NCI-H146 (cell line): Measurements from ENCODE around the gene TSPAN1.

ENCODE experiments used
- DNase-seq: peaks from one replicate; lab custom pipeline; 2025; lab: John Stamatoyannopoulos, UW

The TSPAN1 gene

DNA sequence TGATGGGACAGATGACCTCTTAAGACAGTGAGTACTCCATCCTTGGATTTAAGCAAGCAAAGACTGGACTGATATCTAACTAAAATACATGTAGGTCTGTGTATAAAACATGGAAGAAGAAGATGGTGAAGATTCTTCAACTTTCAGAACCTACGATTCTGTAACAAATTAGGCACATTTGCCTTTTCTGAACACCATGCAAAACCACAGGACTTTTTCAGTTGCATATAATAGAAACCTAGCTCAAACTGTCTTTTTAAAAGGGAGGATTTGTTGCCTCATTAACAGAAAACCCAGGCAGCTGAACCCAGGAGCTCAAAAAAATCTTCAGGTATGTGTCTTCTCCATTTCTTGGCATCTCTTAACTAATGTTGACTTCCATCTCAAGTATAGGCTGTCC, 14.7 kb upstream of the TSPAN1 start:
- no peak for DNase-seq

DNA sequence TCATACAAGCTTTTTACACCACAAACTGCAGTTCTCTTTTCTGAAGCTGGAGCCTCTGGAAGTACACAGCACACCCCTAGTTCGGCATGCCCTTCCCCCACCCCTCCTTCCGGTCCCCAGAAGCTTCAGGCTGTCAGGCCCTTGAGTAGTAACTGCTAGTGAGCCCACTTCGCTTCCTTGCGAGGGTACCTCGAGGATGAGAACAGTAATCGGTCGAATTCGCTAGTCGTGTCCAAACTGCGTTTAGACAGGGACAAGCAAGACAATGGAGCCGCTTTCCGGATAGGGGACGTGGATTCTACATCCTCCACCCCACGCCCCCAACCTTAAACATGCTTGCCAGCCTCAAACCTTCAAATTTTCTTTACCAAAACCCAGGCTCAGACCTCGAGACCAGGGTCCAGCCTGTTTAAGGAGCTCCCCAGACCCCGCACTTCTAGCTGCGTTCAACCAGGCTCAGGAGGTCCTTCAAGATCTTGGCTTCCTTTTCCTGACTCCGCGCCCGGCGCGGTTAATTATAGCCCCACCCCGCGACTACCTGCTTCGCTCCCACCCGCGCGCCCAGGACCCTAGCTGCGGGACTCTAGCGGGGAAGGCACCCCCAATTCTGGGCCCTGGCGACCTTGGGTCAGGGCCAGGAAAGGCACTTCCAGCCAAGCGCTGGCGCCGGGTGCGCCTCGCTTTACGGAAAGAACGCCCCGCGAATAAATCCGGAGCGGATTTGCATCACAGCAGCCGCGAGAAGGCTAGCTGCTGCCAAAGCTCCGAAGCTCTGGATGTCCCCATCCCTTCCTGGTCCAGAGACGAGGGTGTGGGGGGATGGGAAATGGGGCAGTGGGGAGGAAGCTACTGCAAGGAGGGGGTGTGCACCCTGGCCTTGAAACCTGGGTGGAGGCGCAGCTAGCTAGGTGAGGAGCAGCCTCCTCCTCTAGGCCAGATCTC, 8.1 kb upstream of the TSPAN1 start:
- no peak for DNase-seq

DNA sequence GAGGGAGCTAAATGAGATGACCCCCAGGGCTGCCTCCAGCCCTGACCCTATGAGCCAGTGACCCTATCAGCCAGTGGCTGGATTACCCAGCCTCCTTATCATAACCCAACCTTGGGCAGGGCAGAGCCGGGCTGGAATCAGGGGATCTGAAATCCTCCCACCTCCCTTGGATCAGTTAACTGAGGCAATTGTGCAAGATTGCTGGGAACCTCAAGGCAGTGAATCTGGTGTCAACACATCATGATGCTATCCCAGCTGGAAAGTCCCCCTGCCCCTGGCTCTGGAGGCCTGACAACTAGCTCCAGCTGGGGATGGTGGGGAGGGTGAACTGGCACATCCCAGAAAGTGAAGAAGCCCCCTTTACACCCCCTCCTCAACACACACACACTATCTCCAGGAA, 6.4 kb upstream of the TSPAN1 start:
- no peak for DNase-seq

DNA sequence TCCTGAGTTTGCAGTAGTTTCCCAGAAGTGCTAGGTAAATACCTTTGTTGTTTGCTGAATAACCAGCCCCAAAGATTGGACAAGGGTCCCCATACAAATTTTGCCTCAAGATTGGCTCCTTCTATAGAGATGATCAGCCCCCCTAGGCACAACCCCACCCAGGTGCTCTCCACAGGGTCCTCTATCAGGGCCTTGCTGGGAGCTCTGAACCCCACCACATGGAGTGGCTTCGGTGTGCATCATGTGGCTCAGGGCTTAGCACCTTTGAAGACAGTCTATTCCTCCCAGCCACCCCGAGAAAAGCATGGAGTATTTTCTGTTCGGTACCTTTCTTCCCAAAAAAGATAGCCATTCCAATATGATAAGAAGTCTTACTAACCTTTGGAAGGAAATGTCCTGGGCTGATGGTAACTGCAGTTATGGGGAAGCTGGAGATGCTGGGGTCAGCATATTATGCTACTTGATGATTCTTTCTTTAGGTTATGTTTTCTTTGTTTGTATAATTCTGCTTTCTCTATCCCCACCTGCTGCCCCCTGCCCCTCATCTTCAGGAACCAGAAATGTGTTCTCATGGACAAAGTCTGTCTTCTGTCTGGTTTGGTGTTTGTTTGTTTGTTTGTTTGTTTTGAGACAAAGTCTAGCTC, 5.0 kb upstream of the TSPAN1 start:
- no peak for DNase-seq

DNA sequence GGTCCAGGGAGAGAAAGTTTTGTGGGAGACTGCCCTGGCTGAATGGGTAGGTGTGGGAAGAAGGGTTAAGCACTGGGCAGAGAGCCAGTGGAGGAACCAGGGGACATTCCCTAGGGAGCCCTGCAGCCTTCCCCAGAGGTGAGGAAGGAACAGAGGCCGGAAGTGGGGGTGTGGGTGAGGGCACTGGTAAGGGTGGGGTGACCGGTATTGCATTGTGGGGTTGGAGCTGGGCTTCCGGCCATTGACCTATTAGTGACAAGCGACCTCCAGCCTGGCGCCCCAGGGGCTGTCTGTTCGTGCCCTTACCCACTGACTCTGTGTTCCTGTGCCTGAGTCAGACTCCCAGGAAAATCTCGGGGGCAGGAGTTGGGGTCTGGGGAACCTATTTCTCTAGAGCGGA, 3.5 kb upstream of the TSPAN1 start:
- no peak for DNase-seq

DNA sequence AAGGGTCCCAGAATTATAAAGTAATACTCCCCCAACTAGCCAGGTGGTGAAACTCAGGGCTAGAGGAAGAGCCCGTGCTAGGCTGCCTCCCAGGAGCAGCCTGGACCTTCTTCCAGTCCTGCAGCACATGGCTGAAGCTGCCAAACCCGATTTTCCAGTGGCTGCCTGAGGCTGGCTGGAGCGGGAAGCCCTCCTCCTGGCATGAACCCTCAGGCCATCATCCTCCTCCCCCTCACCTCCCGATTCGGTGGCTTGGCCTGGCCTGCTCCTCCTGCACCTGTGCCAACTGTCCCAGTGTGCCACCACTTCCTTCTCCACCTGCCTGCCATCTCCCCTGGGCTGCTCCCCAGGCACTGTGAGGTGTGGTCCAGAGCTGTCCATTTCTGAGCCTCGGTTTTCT, 3.0 kb upstream of the TSPAN1 start:
- no peak for DNase-seq

DNA sequence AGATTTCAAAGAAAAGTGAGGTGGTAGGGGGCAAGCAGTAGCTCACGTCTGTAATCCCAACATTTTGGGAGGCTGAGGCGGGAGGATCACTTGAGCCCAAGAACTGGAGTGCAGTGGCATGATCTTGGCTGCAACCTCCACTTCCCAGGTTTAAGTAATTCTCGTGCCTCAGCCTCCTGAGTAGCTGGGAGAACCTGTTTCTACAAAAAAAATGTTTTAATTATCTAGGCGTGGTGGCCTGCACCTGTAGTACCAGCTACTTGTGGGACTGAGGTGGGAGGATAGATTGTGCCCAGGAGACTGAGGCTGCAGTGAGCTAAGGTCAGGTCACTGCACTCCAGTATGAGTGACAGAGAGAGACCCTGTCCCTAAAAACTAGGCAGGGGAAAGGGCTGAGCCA, 2.6 kb upstream of the TSPAN1 start:
- no peak for DNase-seq

DNA sequence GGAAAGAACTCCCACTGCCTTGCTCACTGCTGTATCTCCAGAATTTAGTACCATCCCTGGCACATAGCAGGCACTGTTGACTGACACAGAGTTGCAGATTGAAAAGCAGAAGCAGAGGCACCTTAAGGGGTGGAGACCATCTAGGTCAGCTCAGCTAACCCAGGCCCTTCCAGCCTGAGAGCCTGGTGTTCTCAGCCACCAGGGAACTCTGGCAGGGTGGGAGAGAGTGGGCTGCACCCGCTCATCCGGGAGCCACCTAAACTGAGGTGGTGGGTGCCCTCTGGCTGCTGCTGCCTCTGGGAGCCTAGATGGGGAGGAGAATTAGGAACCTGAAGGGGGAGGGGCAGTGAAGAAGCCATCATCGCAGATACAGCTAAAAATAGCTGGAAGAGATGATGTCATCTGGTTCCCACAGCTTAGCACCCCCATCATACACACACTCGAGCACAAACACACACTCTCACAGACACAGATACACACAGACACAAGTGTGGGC, 1.5 kb upstream of the TSPAN1 start:
- DNase-seq = no peak

DNA sequence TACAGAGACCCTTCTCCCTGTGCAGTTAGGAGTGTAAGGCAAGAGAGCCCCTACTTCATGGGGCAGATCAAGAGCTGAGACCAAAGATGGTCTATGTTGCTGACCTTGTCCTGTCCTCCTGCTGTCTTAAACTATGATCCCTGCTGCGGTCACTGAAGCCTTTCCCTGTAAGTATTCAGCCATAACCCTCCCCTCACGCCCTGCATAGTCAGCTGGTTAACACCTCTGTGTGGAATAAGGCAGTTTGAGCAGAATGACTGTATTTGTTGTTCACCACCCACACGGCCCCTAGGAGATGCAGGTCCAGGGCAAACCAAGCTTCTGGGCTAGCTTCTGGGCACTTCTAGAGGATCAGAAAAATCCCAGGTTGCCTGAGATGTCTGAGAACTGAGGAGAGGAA, 356 bp downstream of the TSPAN1 start:
- no peak for DNase-seq

DNA sequence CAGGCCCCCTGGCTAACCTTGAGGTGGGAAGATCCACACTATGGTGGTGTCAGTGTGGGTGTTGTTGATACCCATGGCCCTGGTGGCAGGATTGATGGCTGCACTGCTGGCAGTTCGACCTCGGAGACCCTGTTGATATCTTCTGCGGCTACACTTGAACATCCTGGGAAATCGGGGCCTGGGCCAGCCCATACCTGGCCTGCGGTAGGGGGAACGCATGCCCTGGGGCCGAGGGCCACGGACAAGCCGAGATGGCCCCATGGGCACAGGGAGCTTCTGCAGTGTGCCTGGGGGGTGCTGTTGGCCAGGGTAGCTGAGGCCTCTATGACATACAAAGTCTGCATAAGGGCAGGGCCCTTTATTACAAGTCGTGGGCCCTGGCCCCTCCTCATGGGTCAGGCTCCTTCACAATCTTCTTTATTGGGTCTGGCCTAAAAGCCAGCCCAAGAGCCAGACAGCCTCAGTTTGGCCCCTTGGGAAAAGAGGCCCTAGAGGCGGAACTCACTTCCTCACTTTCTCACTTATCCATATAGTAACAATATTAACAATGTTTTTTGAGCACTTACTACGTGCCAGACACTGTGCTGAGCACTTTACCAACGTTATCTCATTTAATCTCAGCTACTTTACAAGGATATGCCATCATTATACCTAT, 1.5 kb downstream of the TSPAN1 start, which contains the start of gene P3R3URF:
Gene P3R3URF (minus strand): TSS at position 278 of the 655 bp plus-strand sequence. CDS start 17 bp downstream, at position 261.
- DNase-seq = no peak

DNA sequence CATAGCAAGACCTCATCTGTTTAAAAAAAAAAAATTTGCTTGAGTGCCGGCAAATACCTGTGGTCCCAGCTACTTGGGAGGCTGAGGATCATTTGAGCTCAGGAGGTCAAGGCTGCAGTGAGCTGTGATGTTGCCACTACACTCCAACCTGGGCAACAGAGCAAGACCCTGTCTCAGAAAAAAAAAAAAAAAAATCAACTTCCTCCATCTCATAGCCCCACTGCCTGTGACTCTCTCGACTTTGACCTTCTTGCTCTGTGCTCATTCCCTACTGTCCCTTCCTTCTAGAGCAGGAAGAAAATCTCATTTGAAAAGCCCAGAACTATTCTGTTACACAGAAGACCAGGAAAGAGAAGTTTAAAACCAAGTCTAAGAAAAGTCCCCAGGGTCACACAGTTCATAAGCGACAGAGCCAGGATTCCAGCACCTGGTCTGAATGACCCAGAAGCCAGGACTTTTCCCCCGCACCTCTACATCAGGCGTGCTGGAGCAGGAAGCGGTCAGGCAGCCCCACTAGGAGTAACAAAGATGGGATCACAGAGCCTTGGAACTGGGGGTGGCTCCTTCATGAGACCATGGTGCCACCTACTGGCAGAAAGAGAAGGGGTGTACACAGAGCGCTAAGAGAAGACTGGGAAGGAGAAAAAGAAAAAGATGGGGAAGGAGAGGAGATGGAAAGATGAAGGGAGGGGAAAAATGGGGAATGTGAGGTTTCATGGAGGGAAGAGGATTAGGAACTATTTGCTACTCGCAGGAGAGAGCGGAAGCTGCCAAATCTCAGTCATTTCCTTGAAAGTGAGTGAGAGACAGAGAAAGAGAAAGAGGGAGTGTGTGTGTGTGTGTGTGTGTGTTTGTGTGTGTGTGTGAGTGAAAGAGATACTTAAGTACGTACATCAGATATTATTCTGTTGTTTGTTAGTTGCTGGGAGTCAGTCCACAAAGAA, 4.5 kb downstream of the TSPAN1 start:
- peak; percentile 79 for DNase-seq

DNA sequence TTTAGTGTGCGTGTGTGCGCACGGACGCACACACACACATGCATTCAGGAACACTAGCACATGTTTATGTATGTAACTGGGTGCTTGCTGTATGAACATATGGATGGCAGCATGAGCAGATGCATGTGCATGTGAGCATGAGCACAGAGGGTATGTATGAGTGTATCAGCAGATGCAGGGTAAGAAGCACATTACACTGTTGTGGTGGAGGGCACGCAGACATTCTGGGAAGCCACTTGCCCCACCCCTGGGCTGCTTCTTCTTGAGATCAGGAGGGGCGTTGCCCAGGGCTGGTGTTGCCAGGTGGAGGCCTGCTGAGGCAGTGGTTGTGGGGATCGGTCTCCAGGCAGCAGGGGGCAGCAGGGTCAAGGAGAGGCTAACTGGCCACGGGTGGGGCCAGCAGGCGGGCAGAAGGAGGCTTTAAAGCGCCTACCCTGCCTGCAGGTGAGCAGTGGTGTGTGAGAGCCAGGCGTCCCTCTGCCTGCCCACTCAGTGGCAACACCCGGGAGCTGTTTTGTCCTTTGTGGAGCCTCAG, 5.3 kb downstream of the TSPAN1 start:
- peak; percentile 68 for DNase-seq

DNA sequence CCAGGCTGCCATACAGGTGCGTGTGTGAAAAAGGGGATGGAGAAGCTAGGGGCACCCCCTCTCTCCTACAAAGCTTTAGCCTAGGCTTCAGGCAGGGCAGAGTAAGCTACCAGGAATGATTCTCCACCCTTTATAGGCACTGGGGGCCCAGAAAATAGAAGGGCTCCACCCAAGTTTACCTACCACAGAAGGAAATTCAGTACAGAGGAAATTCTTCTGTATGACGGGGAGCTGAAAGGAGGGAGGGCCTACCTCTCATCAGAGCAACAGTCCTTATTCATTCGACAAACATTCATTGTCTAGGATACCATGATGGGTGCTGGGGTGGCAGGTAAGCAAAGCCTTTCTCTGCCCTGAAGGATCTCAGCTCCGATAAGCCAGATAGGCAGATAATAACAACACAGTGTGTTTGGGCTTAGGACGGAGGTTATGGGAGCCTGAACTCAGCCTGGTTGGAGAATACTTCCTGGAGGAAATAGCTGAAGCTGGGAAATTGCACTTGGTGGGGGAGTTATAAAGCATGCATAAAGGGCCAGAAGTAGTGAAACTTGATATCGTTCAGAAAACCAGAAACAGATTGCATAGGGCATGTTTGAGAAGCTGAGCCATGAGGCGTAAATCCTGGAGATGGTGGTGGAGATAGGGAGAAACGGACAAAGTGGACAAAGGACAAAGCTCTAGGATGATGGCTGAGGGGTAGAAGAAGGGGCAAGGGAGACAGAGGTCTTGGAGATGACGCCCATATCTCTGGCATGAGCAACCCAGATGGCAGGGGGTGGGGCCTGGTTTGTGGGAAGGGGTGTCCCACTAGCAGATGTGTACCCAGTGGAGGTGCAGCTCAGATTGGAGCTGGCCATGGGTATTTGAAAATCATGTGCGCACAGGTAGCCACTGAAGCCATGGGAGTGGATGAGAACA, 6.7 kb downstream of the TSPAN1 start:
- no peak for DNase-seq

DNA sequence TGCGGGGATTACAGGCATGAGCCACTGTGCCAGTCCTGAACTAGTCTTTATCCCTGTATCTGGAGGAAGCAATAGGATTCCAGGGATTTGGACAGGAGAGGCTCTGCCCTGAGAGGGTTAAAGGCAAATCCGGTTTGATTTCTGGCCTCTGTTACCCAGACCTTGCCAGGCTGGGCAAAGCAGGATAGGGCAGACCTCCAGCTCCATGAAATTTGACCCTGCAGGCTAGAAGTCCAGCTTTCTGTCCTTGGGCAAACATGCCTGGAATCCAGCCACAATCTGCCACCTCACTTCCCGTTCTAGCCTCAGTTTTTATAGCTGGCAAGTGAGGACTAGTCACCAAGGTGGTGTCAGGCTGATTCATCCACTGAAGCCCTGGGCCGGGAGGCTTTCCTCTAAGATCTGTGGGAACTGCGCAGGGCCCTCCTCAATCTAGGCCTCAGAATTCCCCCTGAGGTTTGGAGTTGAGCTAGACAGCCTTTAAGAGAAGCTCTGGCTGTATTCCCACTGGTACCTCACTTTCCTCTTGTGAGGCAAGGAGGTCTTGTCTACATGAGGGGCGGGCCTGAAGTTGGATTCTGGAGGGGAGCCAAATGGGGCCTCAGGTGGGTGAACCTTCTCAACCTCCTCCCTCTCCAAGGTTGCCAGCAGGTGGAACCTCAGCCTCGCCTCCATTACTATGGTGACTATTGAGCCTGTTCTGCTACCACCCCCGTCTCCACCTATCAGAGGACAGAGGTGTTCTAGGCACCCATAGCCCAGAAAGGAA, 8.4 kb downstream of the TSPAN1 start:
- DNase-seq = peak; percentile 60

DNA sequence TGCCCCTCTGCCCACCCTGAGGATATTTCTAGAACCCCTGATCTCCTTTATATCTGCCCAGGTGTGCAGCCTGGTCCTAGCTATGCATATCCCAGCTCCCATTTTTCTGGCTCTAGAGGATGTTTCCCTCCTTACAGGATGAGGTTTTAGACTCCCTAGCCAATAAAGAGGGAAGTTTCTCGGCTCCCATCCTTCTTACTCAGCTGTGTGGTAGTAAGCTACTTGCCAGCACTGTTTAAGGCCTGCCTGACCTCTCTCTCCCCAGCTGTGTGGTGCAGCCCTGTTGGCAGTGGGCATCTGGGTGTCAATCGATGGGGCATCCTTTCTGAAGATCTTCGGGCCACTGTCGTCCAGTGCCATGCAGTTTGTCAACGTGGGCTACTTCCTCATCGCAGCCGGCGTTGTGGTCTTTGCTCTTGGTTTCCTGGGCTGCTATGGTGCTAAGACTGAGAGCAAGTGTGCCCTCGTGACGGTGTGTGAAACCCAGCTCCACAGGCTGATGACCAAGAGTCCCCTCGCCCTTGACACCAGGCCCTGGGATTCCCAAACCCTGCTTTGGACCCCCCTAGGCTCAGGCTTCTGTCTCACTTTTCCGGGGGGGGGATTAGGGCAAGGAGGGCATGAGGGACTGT, 9.2 kb downstream of the TSPAN1 start:
- no peak for DNase-seq

DNA sequence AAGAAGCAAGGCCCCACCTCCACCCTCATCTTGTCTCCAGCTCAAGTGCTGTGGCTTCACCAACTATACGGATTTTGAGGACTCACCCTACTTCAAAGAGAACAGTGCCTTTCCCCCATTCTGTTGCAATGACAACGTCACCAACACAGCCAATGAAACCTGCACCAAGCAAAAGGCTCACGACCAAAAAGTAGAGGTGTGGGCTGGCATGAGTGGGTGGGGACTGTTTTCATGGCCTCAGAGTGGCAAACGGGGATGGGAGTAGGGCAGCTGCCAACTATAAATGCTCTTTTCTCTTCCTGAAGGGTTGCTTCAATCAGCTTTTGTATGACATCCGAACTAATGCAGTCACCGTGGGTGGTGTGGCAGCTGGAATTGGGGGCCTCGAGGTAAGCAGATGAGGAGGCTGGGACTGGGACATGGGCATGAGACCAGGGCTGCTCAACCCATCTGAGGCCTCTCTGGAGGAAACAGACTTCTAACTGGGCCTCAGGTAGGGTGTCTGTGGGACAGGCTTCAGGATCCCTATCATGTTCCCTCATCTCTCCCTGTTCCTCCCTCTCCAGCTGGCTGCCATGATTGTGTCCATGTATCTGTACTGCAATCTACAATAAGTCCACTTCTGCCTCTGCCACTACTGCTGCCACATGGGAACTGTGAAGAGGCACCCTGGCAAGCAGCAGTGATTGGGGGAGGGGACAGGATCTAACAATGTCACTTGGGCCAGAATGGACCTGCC, 10.2 kb downstream of the TSPAN1 start:
- DNase-seq = no peak

DNA sequence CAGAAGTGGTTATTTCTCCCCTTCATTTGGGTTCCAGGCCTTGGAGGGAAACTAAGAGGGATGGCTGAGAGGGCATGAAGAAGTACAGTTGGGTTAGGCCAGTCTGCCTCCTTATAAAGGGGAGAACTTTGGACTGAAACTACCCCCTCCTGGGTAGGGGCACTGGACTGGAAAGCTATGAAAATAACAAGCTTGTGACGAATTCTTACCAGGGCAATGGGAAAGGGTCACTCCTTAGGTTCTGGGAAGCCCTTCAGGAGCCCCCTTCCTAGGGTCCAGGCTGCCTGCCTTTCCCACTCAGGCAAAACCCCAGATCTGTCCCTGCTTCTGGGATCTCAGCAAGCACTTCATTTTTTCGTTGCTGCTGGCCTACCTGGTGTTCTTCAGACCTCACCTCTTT, 11.2 kb downstream of the TSPAN1 start:
- no peak for DNase-seq
